H9 (cell line): ENCODE results near the gene EGFR. TPM values are rescaled to one million over a fixed set of nuclear protein-coding genes. Genes with fewer than 3 reads are reported as not detected.

ENCODE experiments used
- DNase-seq: peaks from one replicate; pipeline ENCODE4 v3.0.0-alpha.2; 2017
- H2AFZ ChIP-seq: one replicate; pipeline ENCODE4 v1.6.1; 2013; ENCODE audit warnings: mild to moderate bottlenecking, low read length, control low read depth, moderate library complexity
- H2AK5ac ChIP-seq: 2 replicates; pipeline ENCODE4 v1.6.1; 2013; ENCODE audit warnings: low read length, control low read depth, mixed read lengths; ENCODE audit not compliant: insufficient read length
- H2BK120ac ChIP-seq: one replicate; pipeline ENCODE4 v1.6.1; 2013; ENCODE audit warnings: low read depth, mild to moderate bottlenecking, low read length, control low read depth, inconsistent platforms; ENCODE audit not compliant: poor library complexity, severe bottlenecking
- H2BK12ac ChIP-seq: 2 replicates; pipeline ENCODE4 v1.6.1; 2013; ENCODE audit warnings: low read length, control low read depth, mixed read lengths, low read depth; ENCODE audit not compliant: insufficient read length
- H2BK15ac ChIP-seq: 2 replicates; pipeline ENCODE4 v1.6.1; 2013; ENCODE audit warnings: low read depth, low read length, control low read depth
- H2BK20ac ChIP-seq: one replicate; pipeline ENCODE4 v1.6.1; 2013; ENCODE audit warnings: low read depth, mild to moderate bottlenecking, low read length, control low read depth, inconsistent platforms; ENCODE audit not compliant: poor library complexity, severe bottlenecking
- H2BK5ac ChIP-seq: 2 replicates; pipeline ENCODE4 v1.6.1; 2013; ENCODE audit warnings: low read length, control low read depth, mixed read lengths; ENCODE audit not compliant: insufficient read length
- H3K14ac ChIP-seq: 2 replicates; pipeline ENCODE4 v1.6.1; 2013; ENCODE audit warnings: low read length, control low read depth; ENCODE audit not compliant: insufficient read depth
- H3K18ac ChIP-seq: 2 replicates; pipeline ENCODE4 v1.6.1; 2013; ENCODE audit warnings: low read depth, mild to moderate bottlenecking, mixed read lengths, low read length, control low read depth; ENCODE audit not compliant: insufficient read length
- H3K23ac ChIP-seq: 2 replicates; pipeline ENCODE4 v1.6.1; 2013; ENCODE audit warnings: low read length, control low read depth, mixed read lengths, low read depth; ENCODE audit not compliant: insufficient read length
- H3K23me2 ChIP-seq: 2 replicates; pipeline ENCODE4 v1.6.1; 2013; ENCODE audit warnings: low read depth, mild to moderate bottlenecking, mixed read lengths, low read length, control low read depth; ENCODE audit not compliant: insufficient read length, poor library complexity, severe bottlenecking
- H3K27ac ChIP-seq: 2 replicates; pipeline ENCODE4 v1.5.1; 2013; ENCODE audit warnings: low read length, control low read depth, mixed read lengths, low read depth; ENCODE audit not compliant: insufficient read length
- H3K27me3 ChIP-seq: 2 replicates; pipeline ENCODE4 v1.6.1; 2013; ENCODE audit warnings: low read length, control low read depth, inconsistent platforms; ENCODE audit not compliant: insufficient read depth
- H3K4ac ChIP-seq: 2 replicates; pipeline ENCODE4 v1.6.1; 2013; ENCODE audit warnings: low read depth, mild to moderate bottlenecking, control low read depth, inconsistent platforms, low read length, moderate library complexity
- H3K4me1 ChIP-seq: 2 replicates; pipeline ENCODE4 v1.6.1; 2013; ENCODE audit warnings: low read length, control low read depth, inconsistent platforms; ENCODE audit not compliant: insufficient read depth
- H3K4me2 ChIP-seq: 2 replicates; pipeline ENCODE4 v1.6.1; 2013; ENCODE audit warnings: low read length, control low read depth, mixed read lengths; ENCODE audit not compliant: insufficient read length, insufficient read depth
- H3K56ac ChIP-seq: 2 replicates; pipeline ENCODE4 v1.6.1; 2013; ENCODE audit warnings: low read depth, mild to moderate bottlenecking, mixed read lengths, low read length, control low read depth; ENCODE audit not compliant: insufficient read length
- H3K79me1 ChIP-seq: 2 replicates; pipeline ENCODE4 v1.6.1; 2013; ENCODE audit warnings: low read depth, mild to moderate bottlenecking, moderate library complexity, low read length, control low read depth, inconsistent platforms; ENCODE audit not compliant: insufficient read depth, poor library complexity, severe bottlenecking
- H3K79me2 ChIP-seq: 2 replicates; pipeline ENCODE4 v1.6.1; 2013; ENCODE audit warnings: low read length, control low read depth, inconsistent platforms; ENCODE audit not compliant: insufficient read depth
- H3K9ac ChIP-seq: 2 replicates; pipeline ENCODE4 v1.6.1; 2013; ENCODE audit warnings: low read length, control low read depth, mixed read lengths; ENCODE audit not compliant: insufficient read length; ENCODE audit errors: extremely low read depth
- H3K9me3 ChIP-seq: one replicate; pipeline ENCODE4 v1.6.1; 2013; ENCODE audit warnings: low read depth, low read length, inconsistent platforms; ENCODE audit not compliant: control insufficient read depth
- H3T11ph ChIP-seq: one replicate; pipeline ENCODE4 v1.6.1; 2013; ENCODE audit warnings: mild to moderate bottlenecking, low read length, control low read depth, inconsistent platforms
- H4K20me1 ChIP-seq: one replicate; pipeline ENCODE4 v1.6.1; 2013; ENCODE audit not compliant: control insufficient read depth, insufficient read length, insufficient read depth
- H4K5ac ChIP-seq: 2 replicates; pipeline ENCODE4 v1.6.1; 2013; ENCODE audit warnings: low read depth, mild to moderate bottlenecking, mixed read lengths, low read length, control low read depth; ENCODE audit not compliant: insufficient read length
- H4K8ac ChIP-seq: replicated peaks from 2 replicates; pipeline ENCODE4 v1.6.1; 2013; ENCODE audit warnings: low read length, control low read depth, mixed read lengths, low read depth; ENCODE audit not compliant: insufficient read length
- H4K91ac ChIP-seq: 2 replicates; pipeline ENCODE4 v1.6.1; 2013; ENCODE audit warnings: low read depth, mild to moderate bottlenecking, moderate library complexity, mixed read lengths, low read length, control low read depth; ENCODE audit not compliant: insufficient read length
- H3K27ac Mint-ChIP-seq, 3 experiments: 2 replicates in 2 of 3; 3 replicates in 1 of 3; pipeline ENCODE4 v1.8.0; 2020 to 2021; ENCODE audit warnings: mixed read lengths in 3 of 3, mild to moderate bottlenecking in 1 of 3, moderate library complexity in 1 of 3
- H3K27me3 Mint-ChIP-seq: 2 replicates; pipeline ENCODE4 v1.8.0; 2021; ENCODE audit warnings: low read depth, mild to moderate bottlenecking, moderate library complexity, mixed read lengths
- H3K36me3 Mint-ChIP-seq, 3 experiments: 2 replicates in 2 of 3; 3 replicates in 1 of 3; pipeline ENCODE4 v1.8.0; 2020 to 2021; ENCODE audit warnings: low read depth in 3 of 3, mixed read lengths in 3 of 3; ENCODE audit not compliant: insufficient read depth in 1 of 3
- H3K4me1 Mint-ChIP-seq, 2 experiments: 2 replicates each; pipeline ENCODE4 v1.8.0; 2020; ENCODE audit warnings: mixed read lengths in 2 of 2
- H3K4me3 Mint-ChIP-seq, 2 experiments: 2 replicates in 1 of 2; 3 replicates in 1 of 2; pipeline ENCODE4 v1.8.0; 2020 to 2021; ENCODE audit warnings: mild to moderate bottlenecking in 2 of 2, mixed read lengths in 2 of 2, moderate library complexity in 1 of 2
- H3K9me3 Mint-ChIP-seq, 2 experiments: 2 replicates in 1 of 2; 3 replicates in 1 of 2; pipeline ENCODE4 v1.8.0; 2020; ENCODE audit warnings: mild to moderate bottlenecking in 2 of 2, mixed read lengths in 2 of 2, moderate library complexity in 1 of 2
- CTCF ChIP-seq: fragments of 200-600 bp; sonication (generic); conservative IDR thresholded peaks from 3 replicates; pipeline ENCODE4 v1.8.0; 2021; ENCODE audit warnings: antibody characterized with exemption, mild to moderate bottlenecking
- WGBS: extraction: QIAGEN DNeasy Blood & Tissue Kit; methylation state at CpG from one replicate; pipeline ENCODE4 v1.1.7; 2013; ENCODE audit warnings: missing lambda C conversion rate, low lambda C conversion rate, mixed read lengths; ENCODE audit not compliant: insufficient read length; ENCODE audit errors: extremely low coverage; 5-methylcytosine and 5-hydroxymethylcytosine counted together
- total RNA-seq: library from RNA; stranded (reverse); gene quantifications from 2 replicates; pipeline ENCODE4 v1.2.1, GENCODE V29; 2021

Gene EGFR
- total RNA-seq, 1 experiment from 2014 or later, result 3.3 TPM

DNA sequence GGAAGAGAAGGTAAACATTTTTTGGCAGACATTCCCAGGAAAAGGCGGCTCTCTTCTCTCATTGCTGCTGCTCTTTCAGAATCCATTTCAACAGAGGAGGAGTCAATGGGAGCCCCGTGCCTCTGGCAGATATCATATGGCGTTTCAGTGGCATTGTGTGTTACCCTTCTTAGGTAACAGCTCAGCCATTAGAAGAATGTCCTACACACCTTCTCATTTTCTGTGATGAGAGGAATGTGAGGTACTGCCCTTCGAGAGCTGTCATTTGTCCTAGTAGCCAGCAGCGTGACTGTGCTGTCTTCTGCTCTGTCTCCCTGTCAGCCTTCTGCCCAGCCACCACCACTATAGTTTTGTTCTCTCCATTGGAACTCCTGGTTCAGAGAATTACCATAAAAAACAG lies 102.4 kb downstream of the EGFR start:
- no peak overlapping the region for H3K23ac ChIP-seq
- no peaks in the 10 kb centered on the region for H3K79me1 ChIP-seq
- H4K8ac ChIP-seq, result no peak overlapping the region
- H2AK5ac ChIP-seq, result no peak overlapping the region
- TF ChIP-seq CTCF, result no peak
- no peaks in the 10 kb centered on the region for H4K20me1 ChIP-seq
- no peaks in the 10 kb centered on the region for H3K27me3 ChIP-seq
- DNase-seq, result no peak
- no peaks in the 10 kb centered on the region for H3K9me3 ChIP-seq
- H3K79me2 ChIP-seq, result no peaks in the 10 kb centered on the region
- H3K27ac Mint-ChIP-seq, result peak overlapping the region in 1 of 3 experiments; percentile 4; a peak in 1 of 7 replicates
- no peak overlapping the region for H3K56ac ChIP-seq
- H3K36me3 Mint-ChIP-seq, result no peaks in the 10 kb centered on the region
- no peak overlapping the region for H3T11ph ChIP-seq
- no peak overlapping the region for H3K4ac ChIP-seq
- H2BK12ac ChIP-seq, result no peak overlapping the region
- no peak overlapping the region for H4K91ac ChIP-seq
- no peak overlapping the region for H3K27ac ChIP-seq
- H2BK15ac ChIP-seq, result no peak overlapping the region
- no peak overlapping the region for H3K14ac ChIP-seq
- no peaks in the 10 kb centered on the region for H3K27me3 Mint-ChIP-seq
- no peaks in the 10 kb centered on the region for H3K23me2 ChIP-seq
- H3K9me3 Mint-ChIP-seq, result no peaks in the 10 kb centered on the region
- H2AFZ ChIP-seq, result no peak overlapping the region
- H3K9ac ChIP-seq, result no peak overlapping the region
- H3K4me1 Mint-ChIP-seq, result peaks cover 0 to 5% of the 10 kb centered on the region in 2 experiments; a peak in 2 of 4 replicates
- no peak overlapping the region for H2BK120ac ChIP-seq
- H4K5ac ChIP-seq, result no peak overlapping the region
- no peaks in the 10 kb centered on the region for H3K4me1 ChIP-seq
- no CpG with 5 or more reads among the region's 5 CpGs for WGBS
- no peak overlapping the region for H2BK5ac ChIP-seq
- no peak overlapping the region for H2BK20ac ChIP-seq
- no peak overlapping the region for H3K4me3 Mint-ChIP-seq
- H3K4me2 ChIP-seq, result no peak overlapping the region
- no peak overlapping the region for H3K18ac ChIP-seq
